ENCODE measurements around the gene TIMP3. TPM values are rescaled to one million over a fixed set of nuclear protein-coding genes. Genes with fewer than 3 reads are reported as not detected.

TIMP3 gene
- total and polyA plus RNA-seq, 2 donors (not counting 3 experiments of a cell fraction or from before 2014, with no cell fraction given) = 0.22 to 2.0 TPM

- ChIA-PET CTCF (interaction anchor here (2.4 kb wide), 1 partner anchor 28 kb away, joined by 6 read pairs; no protein-coding TSS in a partner anchor), POLR2A (no interaction called here)
- FAIRE-seq = no peak
- Histone ChIP-seq H3K4me3 (replicated peaks in 1 of 3; ENCODE audit: insufficient read depth in 1 of 3, low read depth in 1 of 3, low read length in 3 of 3) (no peak overlapping the region), H2AFZ (ENCODE audit: low read depth, low read length) (no peak overlapping the region), H3K79me2 (ENCODE audit: control insufficient read depth, insufficient read depth, low read length) (no peaks in the 10 kb centered on the region), H3K9me1 (replicated peaks; ENCODE audit: control insufficient read depth, extremely low read depth, insufficient read depth, low read length) (no peaks in the 10 kb centered on the region), H3K27me3 (ENCODE audit: control insufficient read depth in 2 of 2, insufficient read depth in 2 of 2, low read length in 2 of 2) (no peaks in the 10 kb centered on the region), H3K27ac (ENCODE audit: insufficient read depth, low read depth, low read length) (no peak overlapping the region), H3K9ac (replicated peaks; ENCODE audit: extremely low read depth, insufficient read depth, low read length) (no peak overlapping the region), H3K4me2 (ENCODE audit: insufficient read depth, low read length) (no peak overlapping the region), H3K4me1 (ENCODE audit: control insufficient read depth, extremely low read depth, insufficient read depth, low read length) (no peaks in the 10 kb centered on the region), H3K9me3 (replicated peaks; ENCODE audit: control insufficient read depth, insufficient read depth, low read length) (no peaks in the 10 kb centered on the region), H4K20me1 (replicated peaks; ENCODE audit: control insufficient read depth, extremely low read depth, insufficient read depth, low read length) (no peaks in the 10 kb centered on the region), H3K36me3 (ENCODE audit: control insufficient read depth in 2 of 2, extremely low read depth in 1 of 2, insufficient read depth in 2 of 2, low read length in 2 of 2) (no peaks in the 10 kb centered on the region)
- intact Hi-C loops (cut with micrococcal nuclease) = no loop called here
- no TSS peak for BruUV-seq (replicated peaks)
- dilution Hi-C loops (cut with MboI; ENCODE audit: extremely low pct_ligation_motif_present, low sequenced_read_pairs) = no loop called here
- no peak for TF ChIP-seq MYC (IDR thresholded peaks at IDR 0.05; ENCODE audit: low read depth, low read length)
- no peak for TF ChIP-seq FOS (IDR thresholded peaks at IDR 0.05; ENCODE audit: borderline replicate concordance, insufficient read depth, low read length)
- no peak for TF ChIP-seq EZH2 (IDR thresholded peaks at IDR 0.05; ENCODE audit: borderline replicate concordance, low read depth, low read length, severe bottlenecking)
- no peak for TF ChIP-seq GATA2 (IDR thresholded peaks at IDR 0.05; ENCODE audit: insufficient read depth, insufficient read length, low read depth, low read length)
- TF ChIP-seq POLR2AphosphoS5 (IDR thresholded peaks at IDR 0.05; ENCODE audit: insufficient read depth, low read depth, low read length) = no peak
- no peak for TF ChIP-seq JUN (IDR thresholded peaks at IDR 0.05; ENCODE audit: borderline replicate concordance, insufficient read depth, insufficient read length, low read depth)
- no peak for DNase-seq (ENCODE audit: low read depth, low spot score)
Observed at GRCh38 chr22:32824531-32825312, 23.2 kb downstream of the TIMP3 start.

DNA sequence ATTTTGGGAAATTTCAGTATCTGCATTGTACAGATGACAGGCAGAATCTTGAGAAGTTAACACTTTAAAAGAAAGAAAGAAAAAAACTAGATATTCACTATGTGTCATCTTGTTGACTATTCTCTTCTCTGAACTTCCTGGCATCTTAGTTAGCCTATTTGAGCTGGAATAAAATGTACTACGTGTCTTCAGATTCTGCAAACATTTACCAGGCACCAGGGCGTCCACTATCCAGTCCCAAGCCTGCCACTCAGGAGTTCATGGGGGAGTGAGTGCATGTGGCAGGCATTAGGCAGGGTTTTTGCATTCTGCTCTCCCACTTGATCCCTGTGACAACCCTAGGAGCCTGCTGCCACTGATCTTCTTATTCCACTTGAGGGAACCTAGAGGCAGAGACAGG, 25.0 kb downstream of the TIMP3 start:
- no peaks in the 10 kb centered on the region for H4K20me1 ChIP-seq (replicated peaks; ENCODE audit: control insufficient read depth, extremely low read depth, insufficient read depth, low read length)
- H3K36me3 ChIP-seq (ENCODE audit: control insufficient read depth in 2 of 2, extremely low read depth in 1 of 2, insufficient read depth in 2 of 2, low read length in 2 of 2) = no peaks in the 10 kb centered on the region
- dilution Hi-C loops (cut with MboI; ENCODE audit: extremely low pct_ligation_motif_present, low sequenced_read_pairs) = no loop called here
- H3K4me2 ChIP-seq (ENCODE audit: insufficient read depth, low read length) = no peak overlapping the region
- ChIA-PET POLR2A (no interaction called here), CTCF (interaction anchor here (2.4 kb wide), 1 partner anchor 30 kb away, joined by 6 read pairs; no protein-coding TSS in a partner anchor)
- H3K9ac ChIP-seq (replicated peaks; ENCODE audit: extremely low read depth, insufficient read depth, low read length) = no peak overlapping the region
- H3K27ac ChIP-seq (ENCODE audit: insufficient read depth, low read depth, low read length) = no peak overlapping the region
- H3K4me1 ChIP-seq (ENCODE audit: control insufficient read depth, extremely low read depth, insufficient read depth, low read length) = peaks cover 4% of the 10 kb centered on the region
- BruUV-seq (replicated peaks) = no TSS peak
- intact Hi-C loops (cut with micrococcal nuclease) = no loop called here
- H3K9me3 ChIP-seq (replicated peaks; ENCODE audit: control insufficient read depth, insufficient read depth, low read length) = no peaks in the 10 kb centered on the region
- no peaks in the 10 kb centered on the region for H3K27me3 ChIP-seq (ENCODE audit: control insufficient read depth in 2 of 2, insufficient read depth in 2 of 2, low read length in 2 of 2)
- FAIRE-seq (no peak), DNase-seq (ENCODE audit: low read depth, low spot score) (no peak)
- TF ChIP-seq, protein P1, sequence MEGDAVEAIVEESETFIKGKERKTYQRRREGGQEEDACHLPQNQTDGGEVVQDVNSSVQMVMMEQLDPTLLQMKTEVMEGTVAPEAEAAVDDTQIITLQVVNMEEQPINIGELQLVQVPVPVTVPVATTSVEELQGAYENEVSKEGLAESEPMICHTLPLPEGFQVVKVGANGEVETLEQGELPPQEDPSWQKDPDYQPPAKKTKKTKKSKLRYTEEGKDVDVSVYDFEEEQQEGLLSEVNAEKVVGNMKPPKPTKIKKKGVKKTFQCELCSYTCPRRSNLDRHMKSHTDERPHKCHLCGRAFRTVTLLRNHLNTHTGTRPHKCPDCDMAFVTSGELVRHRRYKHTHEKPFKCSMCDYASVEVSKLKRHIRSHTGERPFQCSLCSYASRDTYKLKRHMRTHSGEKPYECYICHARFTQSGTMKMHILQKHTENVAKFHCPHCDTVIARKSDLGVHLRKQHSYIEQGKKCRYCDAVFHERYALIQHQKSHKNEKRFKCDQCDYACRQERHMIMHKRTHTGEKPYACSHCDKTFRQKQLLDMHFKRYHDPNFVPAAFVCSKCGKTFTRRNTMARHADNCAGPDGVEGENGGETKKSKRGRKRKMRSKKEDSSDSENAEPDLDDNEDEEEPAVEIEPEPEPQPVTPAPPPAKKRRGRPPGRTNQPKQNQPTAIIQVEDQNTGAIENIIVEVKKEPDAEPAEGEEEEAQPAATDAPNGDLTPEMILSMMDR (IDR thresholded peaks at IDR 0.05; ENCODE audit: extremely low read depth in 1 of 2, insufficient read depth in 1 of 2, low read depth in 1 of 2, low read length in 2 of 2) = no peak
- TF ChIP-seq POLR2A (IDR thresholded peaks at IDR 0.05; ENCODE audit: low read depth, low read length) = no peak
- H3K4me3 ChIP-seq (replicated peaks in 1 of 3; ENCODE audit: insufficient read depth in 1 of 3, low read depth in 1 of 3, low read length in 3 of 3) = no peak overlapping the region
- no peak overlapping the region for H2AFZ ChIP-seq (ENCODE audit: low read depth, low read length)
- no peaks in the 10 kb centered on the region for H3K9me1 ChIP-seq (replicated peaks; ENCODE audit: control insufficient read depth, extremely low read depth, insufficient read depth, low read length)
- H3K79me2 ChIP-seq (ENCODE audit: control insufficient read depth, insufficient read depth, low read length) = no peaks in the 10 kb centered on the region
